ENCODE measurements around the gene CNPY1.

DNA sequence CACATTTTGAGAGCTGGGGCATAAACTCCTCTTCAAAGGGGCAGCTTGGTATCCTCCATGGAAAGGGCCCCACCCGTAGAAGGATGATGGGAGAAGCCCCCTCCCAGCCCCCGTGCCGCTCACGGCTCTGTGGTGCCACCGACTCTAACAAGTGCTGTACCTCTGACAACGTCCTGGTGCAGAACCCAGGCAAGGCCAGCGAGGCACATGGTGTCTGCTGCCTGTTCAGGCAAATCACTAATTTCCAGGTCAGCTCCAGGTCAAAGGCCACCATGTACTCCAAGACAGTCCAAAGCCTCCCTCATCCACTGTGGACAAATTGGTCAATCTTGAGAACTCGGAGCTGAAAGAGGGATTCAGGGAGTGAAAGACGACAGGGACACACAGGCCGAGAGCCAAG lies 11.4 kb upstream of the CNPY1 start:
- TF ChIP-seq REST (IDR thresholded peaks at IDR 0.05; ENCODE audit: low read depth), result no peak
- TF ChIP-seq TAF1 (IDR thresholded peaks at IDR 0.05; ENCODE audit: low read depth), result no peak
- TF ChIP-seq EP300 (IDR thresholded peaks at IDR 0.05; ENCODE audit: borderline replicate concordance), result no peak
